Ovary (tissue), 9 donors: Measurements from ENCODE around the gene CPN2. TPM values are rescaled to one million over a fixed set of nuclear protein-coding genes. Genes with fewer than 3 reads are reported as not detected.

Experiments used
- DNase-seq, 5 donors: peaks; one replicate each; pipeline ENCODE4 v3.0.0-alpha.2; 2019 to 2020
- H3K27ac ChIP-seq, 2 donors: fragments of 200-600 bp; one replicate each; pipeline versions ENCODE4 v1.5.1 to v1.8.0; 2019 to 2022
- H3K27me3 ChIP-seq: fragments of 200-600 bp; one replicate; pipeline ENCODE4 v1.8.0; 2022
- H3K36me3 ChIP-seq: fragments of 200-600 bp; sonication (generic); one replicate; pipeline ENCODE4 v1.5.1; 2019
- H3K4me1 ChIP-seq: one replicate; pipeline ENCODE4 v1.8.1; 2013; ENCODE audit warnings: mild to moderate bottlenecking, moderate library complexity; ENCODE audit not compliant: insufficient read depth
- H3K4me3 ChIP-seq: fragments of 200-600 bp; sonication (generic); one replicate; pipeline ENCODE4 v1.5.1; 2017
- H3K9me3 ChIP-seq, 2 donors: fragments of 200-600 bp in 1 of 2; sonication (generic) in 1 of 2; one replicate each; pipeline versions ENCODE4 v1.5.1 to v1.8.1; 2013 to 2019; ENCODE audit warnings: mild to moderate bottlenecking in 1 of 2, moderate library complexity in 1 of 2
- EP300 ChIP-seq: sonication (generic); formaldehyde crosslinking; IDR thresholded peaks from one replicate; pipeline ENCODE4 v1.6.1; 2017; ENCODE audit warnings: antibody characterized with exemption
- POLR2A ChIP-seq: fragments of 450-650 bp; IDR thresholded peaks from one replicate; pipeline ENCODE4 v1.6.1; 2017; ENCODE audit warnings: antibody characterized with exemption, mild to moderate bottlenecking, moderate library complexity
- WGBS, 3 donors: extraction: QIAGEN DNeasy Blood & Tissue Kit in 1 of 3; methylation state at CpG; one replicate each; pipeline versions ENCODE4 v1.1.5 to v1.1.7; 2013 to 2017; 5-methylcytosine and 5-hydroxymethylcytosine counted together
- intact Hi-C, 4 donors: fragments of 100-400 bp; cut with DNase I; formaldehyde crosslinking; loops; one replicate each; pipeline versions ENCODE4 v1.11.0 to v1.15.1; 2022 to 2023
- polyA plus RNA-seq, 2 donors: library from polyadenylated mRNA; stranded (reverse); fragments of 200-250 nt in 1 of 2; fragments of 350-450 nt in 1 of 2; fragmentation: Illumina TruSeq in 1 of 2; extraction: RNeasy Lipid Tissue Mini Kit (QIAGEN cat#74804) in 1 of 2; gene quantifications; one replicate each; pipeline ENCODE4 v1.2.3, GENCODE V29; 2013 to 2014
- total RNA-seq, 7 donors: library from RNA; depleted of rRNA in 2 of 7; stranded (reverse); fragments of >200 nt in 2 of 7; fragmentation: NEBNext Ultra II Directional in 3 of 7; extraction: Animal tissue kit (Norgen Biotek cat#: 25700) in 3 of 7; gene quantifications; one replicate each; pipeline versions ENCODE4 v1.1.0 to v1.2.4, GENCODE V29; 2016 to 2023
- TF ChIP-seq, protein P1 (sequence below), 3 donors: fragments of 450-650 bp in 2 of 3; fragments of 200-600 bp in 1 of 3; IDR thresholded peaks; one replicate each; pipeline versions ENCODE4 v1.5.1 to v1.8.0; 2016 to 2022; ENCODE audit warnings: antibody characterized with exemption in 3 of 3, mild to moderate bottlenecking in 1 of 3
- donor health status: DM: no; HTN: no; CAD: no; lungs with moderate emphysema.
- donor health status: DM: no; HTN: no; CAD: no.
- donor health status: Bipolar disorder and iron deficiency.
- donor health status: DM: yes; HTN: yes; CAD: no.
- donor health status: DM: no; HTN: no; CAD: no.
- donor health status: DM: yes; HTN: yes; CAD: no.

Gene CPN2
- total and polyA plus RNA-seq, 9 donors, result 0.18 to 1.6 TPM; not detected in 7

DNA sequence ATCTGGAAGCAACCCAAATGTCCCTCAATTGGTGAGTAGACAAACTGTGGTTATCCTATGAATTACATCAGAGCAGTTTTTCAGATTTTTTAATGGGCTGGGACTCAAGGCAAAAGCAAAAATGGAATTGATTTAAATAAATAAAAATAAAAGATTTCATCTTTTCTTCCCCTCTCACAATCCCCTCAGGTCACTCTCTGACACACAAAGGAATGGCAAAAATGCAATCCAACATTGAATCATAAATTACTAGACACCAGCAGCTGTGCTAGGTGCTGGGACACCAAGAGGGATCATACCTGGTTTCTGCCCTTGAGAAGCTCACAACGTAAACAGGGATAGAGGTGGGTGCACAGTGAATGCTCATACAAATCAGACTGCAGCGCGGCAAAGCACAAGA, 58.8 kb downstream of the CPN2 start:
- DNase-seq, result peak in 1 of 5 donors; percentile 2
- H3K4me3 ChIP-seq, result no peak overlapping the region

More for the DNA sequence above, 58.8 kb downstream of the CPN2 start:
- Histone ChIP-seq H3K9me3 (no peaks in the 10 kb centered on the region), H3K27me3 (no peaks in the 10 kb centered on the region), H3K27ac (no peak overlapping the region), H3K4me1 (peaks cover 4% of the 10 kb centered on the region), H3K36me3 (no peaks in the 10 kb centered on the region)
- 96 to 98% (median 98%) methylated on average over 3 of the region's 3 CpGs for WGBS, 3 donors
- intact Hi-C loops, result no loop called here
- TF ChIP-seq EP300 (no peak), POLR2A (no peak)
- TF ChIP-seq, protein P1, sequence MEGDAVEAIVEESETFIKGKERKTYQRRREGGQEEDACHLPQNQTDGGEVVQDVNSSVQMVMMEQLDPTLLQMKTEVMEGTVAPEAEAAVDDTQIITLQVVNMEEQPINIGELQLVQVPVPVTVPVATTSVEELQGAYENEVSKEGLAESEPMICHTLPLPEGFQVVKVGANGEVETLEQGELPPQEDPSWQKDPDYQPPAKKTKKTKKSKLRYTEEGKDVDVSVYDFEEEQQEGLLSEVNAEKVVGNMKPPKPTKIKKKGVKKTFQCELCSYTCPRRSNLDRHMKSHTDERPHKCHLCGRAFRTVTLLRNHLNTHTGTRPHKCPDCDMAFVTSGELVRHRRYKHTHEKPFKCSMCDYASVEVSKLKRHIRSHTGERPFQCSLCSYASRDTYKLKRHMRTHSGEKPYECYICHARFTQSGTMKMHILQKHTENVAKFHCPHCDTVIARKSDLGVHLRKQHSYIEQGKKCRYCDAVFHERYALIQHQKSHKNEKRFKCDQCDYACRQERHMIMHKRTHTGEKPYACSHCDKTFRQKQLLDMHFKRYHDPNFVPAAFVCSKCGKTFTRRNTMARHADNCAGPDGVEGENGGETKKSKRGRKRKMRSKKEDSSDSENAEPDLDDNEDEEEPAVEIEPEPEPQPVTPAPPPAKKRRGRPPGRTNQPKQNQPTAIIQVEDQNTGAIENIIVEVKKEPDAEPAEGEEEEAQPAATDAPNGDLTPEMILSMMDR (IDR thresholded peaks at IDR 0.05), result no peak

Other genes starting within 250 kb of the CPN2 start
- gene HES1, start 215.2 kb downstream of the CPN2 start, total RNA-seq, result 100 to 1,000 TPM in 1 of 7 donors, 10 to 100 TPM in 6; 16.7 to 116 (median 41.3) TPM
- 10 to 100 TPM; 18.5 to 35.0 TPM for gene HES1, start 215.2 kb downstream of the CPN2 start, polyA plus RNA-seq
- gene LRRC15, start 18.4 kb upstream of the CPN2 start, total RNA-seq, result under 1 TPM in 6 of 7 donors, not detected in 1; 0.05 to 0.45 (median 0.19) TPM
- 1 to 10 TPM in 1 of 2 donors, under 1 TPM in 1; 0.10 to 2.5 TPM for gene LRRC15, start 18.4 kb upstream of the CPN2 start, polyA plus RNA-seq
- gene GP5, start 47.9 kb upstream of the CPN2 start, total RNA-seq, result 1 to 10 TPM in 1 of 7 donors, under 1 TPM in 5, not detected in 1; 0.13 to 1.1 (median 0.41) TPM
- gene GP5, start 47.9 kb upstream of the CPN2 start, polyA plus RNA-seq, result under 1 TPM; 0.25 to 0.46 TPM
- 100 to 1,000 TPM in 1 of 7 donors, 10 to 100 TPM in 6; 41.5 to 101 (median 53.4) TPM for gene ATP13A3, start 135.7 kb upstream of the CPN2 start, total RNA-seq
- gene ATP13A3, start 135.7 kb upstream of the CPN2 start, polyA plus RNA-seq, result 10 to 100 TPM; 13.7 to 21.5 TPM